HG02759 (cell line): ENCODE measurements around the gene MIB1.
A peak's percentile ranks its signal among the peaks of the same experiment; 100 is the strongest.

ENCODE experiments used
- ATAC-seq: cut with Tn5 transposase; IDR thresholded peaks from one replicate; pipeline ENCODE4 v1.9.1; 2021; ENCODE audit warnings: mild to moderate bottlenecking, moderate library complexity; ENCODE audit not compliant: unreplicated experiment

The MIB1 gene

GRCh38 chr18:21808185-21808584 is 67.6 kb downstream of the MIB1 start:
- no peak for ATAC-seq

DNA sequence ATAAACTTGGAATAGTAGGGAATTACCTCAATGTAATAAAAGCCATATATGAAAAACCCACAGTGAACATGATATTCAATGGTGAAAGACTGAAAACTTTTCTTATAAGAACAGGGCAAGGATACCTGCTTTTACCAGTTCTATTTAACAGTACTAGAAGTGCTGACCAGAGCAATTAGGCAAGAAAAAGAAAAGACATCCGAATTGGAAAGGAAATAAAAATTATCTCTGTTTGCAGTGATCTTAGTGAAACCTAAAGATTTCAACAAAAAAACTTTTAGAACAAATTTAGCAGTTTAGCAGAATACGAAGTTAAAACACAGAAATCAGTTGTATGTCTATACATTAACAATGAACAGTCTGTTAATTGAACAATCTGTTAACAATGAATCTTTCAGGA is 69.1 kb downstream of the MIB1 start:
- no peak for ATAC-seq

DNA sequence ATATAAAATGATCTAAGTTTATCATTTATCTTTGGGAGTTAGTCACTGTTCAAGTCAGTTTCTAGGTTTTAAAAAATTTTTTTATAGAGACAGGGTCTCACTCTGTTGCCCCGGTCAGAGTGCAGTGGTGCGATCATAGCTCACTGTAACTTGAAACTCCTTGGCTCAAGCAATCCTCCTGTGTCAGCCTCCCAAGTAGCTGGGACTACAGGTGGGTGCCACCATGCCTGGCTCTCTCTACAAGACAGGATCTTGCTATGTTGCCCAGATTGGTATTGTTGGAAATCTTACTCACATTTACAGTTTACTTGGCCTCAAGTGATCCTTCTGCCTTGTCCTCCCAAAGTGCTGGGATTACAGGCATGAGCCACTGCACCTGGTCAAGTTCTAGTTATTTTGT is 74.5 kb downstream of the MIB1 start:
- ATAC-seq, result no peak

- ATAC-seq, result no peak
Observed at GRCh38 chr18:21820033-21820810, 79.6 kb downstream of the MIB1 start.

GRCh38 chr18:21820811-21821143 is 80.2 kb downstream of the MIB1 start:
- no peak for ATAC-seq

- ATAC-seq, result no peak
Observed at GRCh38 chr18:21823848-21824247, 83.3 kb downstream of the MIB1 start.

GRCh38 chr18:21826196-21826595 is 85.6 kb downstream of the MIB1 start:
- no peak for ATAC-seq

DNA sequence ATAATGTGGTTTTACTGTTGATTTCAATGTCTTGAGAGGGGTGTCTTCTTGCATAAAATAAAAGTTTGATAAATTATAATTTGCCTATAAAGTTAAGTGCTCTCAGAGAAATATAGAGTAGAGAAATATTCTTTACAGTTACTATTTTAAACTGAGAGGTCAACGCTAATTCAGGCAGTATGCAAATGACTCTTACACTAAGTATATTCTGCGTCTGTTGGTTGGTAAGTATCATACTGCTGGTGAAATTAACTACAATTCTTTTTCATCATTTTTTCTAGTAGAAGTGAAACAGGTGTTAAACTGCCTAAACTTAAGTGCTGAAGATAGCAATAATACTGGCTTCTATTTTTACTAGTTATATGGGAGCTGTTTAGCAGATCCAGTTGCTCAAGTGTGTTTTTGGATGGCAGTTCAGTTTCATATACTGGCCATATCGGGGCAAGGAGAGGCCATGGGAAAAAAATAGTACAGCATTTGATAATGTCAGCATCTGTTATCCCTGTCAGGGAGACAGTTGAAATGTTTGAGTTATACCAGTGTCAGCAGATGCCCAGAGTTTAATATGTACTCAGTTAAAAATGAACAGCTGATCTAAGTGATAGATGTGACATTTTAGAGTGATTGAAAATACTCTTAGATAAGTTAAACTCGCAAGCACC is 86.2 kb downstream of the MIB1 start:
- ATAC-seq, result no peak

GRCh38 chr18:21830532-21830931 is 89.9 kb downstream of the MIB1 start:
- no peak for ATAC-seq

GRCh38 chr18:21831413-21831831 is 90.8 kb downstream of the MIB1 start:
- ATAC-seq, result no peak

DNA sequence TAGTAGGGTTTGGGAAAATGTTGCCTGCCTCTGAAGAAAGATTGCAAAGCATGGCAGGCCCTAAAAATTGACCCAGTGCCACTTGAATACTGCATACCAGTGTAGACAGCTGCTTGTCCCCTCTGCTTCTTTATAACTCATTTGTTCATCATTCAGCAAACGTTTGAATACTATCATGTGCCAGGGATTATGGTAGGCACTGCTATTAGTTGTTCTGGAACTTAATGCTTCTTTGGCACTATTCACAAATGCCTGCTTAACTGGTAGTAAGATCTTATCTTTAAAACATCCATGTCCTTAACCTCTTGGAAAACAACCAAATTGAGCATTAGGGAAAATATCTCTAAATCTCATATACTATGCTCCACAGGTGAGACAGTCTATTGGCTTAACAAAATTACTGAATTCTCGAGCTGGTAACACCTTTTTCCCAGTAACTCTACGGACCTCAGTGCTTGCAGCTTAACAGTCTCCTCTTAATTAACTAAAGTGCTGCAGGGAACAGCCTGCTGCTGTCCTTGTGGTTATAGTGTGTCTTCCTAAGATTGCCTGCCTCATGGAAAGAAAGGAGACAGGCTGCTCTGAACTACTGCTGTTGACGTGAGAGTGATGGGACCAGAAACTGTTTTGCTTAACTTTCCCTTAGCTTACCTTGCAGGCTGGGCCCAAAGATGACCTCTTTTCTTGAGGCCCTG is 93.2 kb downstream of the MIB1 start:
- no peak for ATAC-seq

DNA sequence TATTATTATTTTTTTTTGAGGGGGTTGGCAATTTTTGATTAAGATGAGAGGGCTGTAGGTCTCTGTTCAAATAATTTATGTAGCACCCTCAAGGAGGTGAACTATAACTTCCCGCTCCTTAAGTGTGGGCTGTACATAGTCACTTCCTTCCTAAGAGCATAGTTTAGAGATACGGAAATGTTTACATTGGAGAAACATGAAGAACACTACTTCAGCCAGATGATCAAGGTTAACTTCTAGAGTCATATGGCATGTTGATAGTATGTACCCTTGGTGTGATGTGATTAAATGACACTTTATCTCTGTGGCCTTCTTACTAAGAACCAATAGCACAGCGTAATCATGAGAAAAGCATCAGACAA is 93.7 kb downstream of the MIB1 start:
- no peak for ATAC-seq

DNA sequence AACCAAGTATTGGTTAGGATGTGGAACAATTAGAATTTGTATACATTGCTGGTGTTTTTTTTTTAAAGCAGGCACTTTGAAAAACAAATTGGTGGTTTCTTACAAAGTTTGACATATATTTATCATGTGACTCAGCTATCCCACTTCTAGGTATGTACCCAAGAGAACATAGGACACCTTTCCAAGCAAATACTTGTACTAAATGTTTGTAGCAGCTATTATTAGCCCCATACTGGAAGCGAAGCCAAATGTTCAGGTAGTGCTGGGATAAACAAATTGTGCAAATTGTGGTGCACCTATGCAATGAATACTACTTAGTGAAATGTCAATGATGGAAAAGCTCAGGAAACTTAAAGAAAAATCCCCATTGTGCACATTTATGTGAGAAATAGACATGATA is 101.0 kb downstream of the MIB1 start:
- ATAC-seq, result no peak

- no peak for ATAC-seq
Observed at GRCh38 chr18:21843341-21843740, 102.7 kb downstream of the MIB1 start.

GRCh38 chr18:21851327-21851961 is 110.9 kb downstream of the MIB1 start:
- no peak for ATAC-seq

GRCh38 chr18:21853016-21853415 is 112.4 kb downstream of the MIB1 start:
- ATAC-seq, result peak; percentile 88

DNA sequence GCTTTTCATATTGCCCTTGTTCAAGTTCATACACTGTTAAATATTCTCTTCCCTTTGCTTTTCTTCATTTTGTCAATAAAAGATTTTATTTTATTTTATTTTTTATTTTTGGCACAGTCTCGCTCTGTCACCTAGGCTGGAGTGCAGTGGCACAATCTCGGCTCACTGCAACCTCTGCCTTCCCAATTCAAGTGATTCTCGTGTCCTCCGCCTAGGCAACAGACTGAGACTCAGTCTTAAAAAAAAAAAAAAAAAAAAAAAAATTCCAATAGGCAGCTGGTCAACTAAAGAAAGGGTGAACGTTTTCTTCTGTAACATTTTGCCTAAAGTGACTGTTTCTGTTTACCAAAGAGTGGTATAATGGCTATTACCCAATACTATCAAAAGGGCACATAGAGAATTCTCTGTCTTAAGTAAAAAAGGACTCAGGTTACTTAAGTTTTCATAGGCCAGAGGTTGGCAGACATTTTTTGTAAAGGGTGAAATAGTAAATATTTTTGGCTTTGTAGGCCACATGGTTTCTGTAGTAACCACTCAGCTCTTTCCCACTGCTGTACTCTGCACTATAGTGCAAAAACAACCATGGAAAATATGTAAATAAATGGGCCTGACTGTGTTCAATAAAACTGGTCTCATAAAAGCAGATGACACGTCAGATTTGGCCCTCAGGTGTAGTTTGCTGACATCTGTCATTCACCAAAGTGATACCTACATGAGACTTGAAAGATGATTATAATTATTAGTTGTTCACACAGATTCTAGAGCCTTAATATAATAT is 113.4 kb downstream of the MIB1 start:
- ATAC-seq, result no peak

- no peak for ATAC-seq
Observed at GRCh38 chr18:21855432-21855831, 114.8 kb downstream of the MIB1 start.

- peak; percentile 62 for ATAC-seq
Observed at GRCh38 chr18:21857871-21858270, 117.3 kb downstream of the MIB1 start.

GRCh38 chr18:21858544-21858943 is 118.0 kb downstream of the MIB1 start:
- ATAC-seq, result no peak

DNA sequence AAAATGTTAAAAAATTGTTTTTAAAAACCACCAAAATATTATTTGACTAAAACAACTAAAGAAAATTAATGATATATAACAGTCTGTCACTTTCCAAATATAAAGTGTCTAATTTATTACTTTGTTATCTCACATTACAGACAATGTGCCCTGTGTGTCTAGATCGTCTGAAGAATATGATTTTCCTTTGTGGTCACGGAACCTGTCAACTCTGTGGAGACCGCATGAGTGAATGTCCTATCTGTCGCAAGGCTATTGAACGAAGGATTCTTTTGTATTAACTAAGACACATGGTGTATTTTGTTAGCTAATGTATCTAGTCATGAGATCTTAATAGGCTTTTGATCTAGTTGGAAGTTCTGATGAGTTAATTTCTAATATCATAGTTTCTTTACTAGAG is 123.8 kb downstream of the MIB1 start:
- no peak for ATAC-seq
